T-cell (primary cell): ENCODE measurements around the gene MTG2. TPM values are rescaled to one million over a fixed set of nuclear protein-coding genes. Genes with fewer than 3 reads are reported as not detected.

Experiments used
- ATAC-seq, 4 experiments: fragments of 200-7000 bp in 3 of 4; fragments of 150-1000 bp in 1 of 4; cut with Tn5 transposase; replicated peaks in 1 of 4; 1 replicate in 3 of 4; 2 replicates in 1 of 4; pipeline ENCODE4 v1.10.0; 2021; ENCODE audit warnings: moderate library complexity in 3 of 4, mild to moderate bottlenecking in 2 of 4, moderate number of reproducible peaks in 1 of 4
- CTCF ChIA-PET, 2 donors: fragments of 300-600 bp; sonication (Branson Sonifier 250); formaldehyde crosslinking; loops; one replicate each; lab custom pipeline; 2022; ENCODE audit warnings: antibody characterized with exemption in 2 of 2; lab: Charles Lee
- POLR2A ChIA-PET, 2 donors: fragments of 300-600 bp; sonication (Branson Sonifier 250); formaldehyde crosslinking; loops; one replicate each; lab custom pipeline; 2022; ENCODE audit warnings: antibody characterized with exemption in 2 of 2; lab: Charles Lee
- DNase-seq, 35 experiments: peaks; one replicate each; pipeline versions ENCODE4 v3.0.0 to v3.0.0-alpha.2; 2013 to 2023
- H3K27ac ChIP-seq: one replicate; pipeline ENCODE4 v1.5.1; 2013; ENCODE audit warnings: low read length
- H3K27me3 ChIP-seq, 2 experiments: replicated peaks in 1 of 2; 1 replicate in 1 of 2; 2 replicates in 1 of 2; pipeline versions ENCODE4 v1.6.1 to v1.7.0; 2013; ENCODE audit warnings: low read length in 1 of 2, mixed read lengths in 1 of 2; ENCODE audit not compliant: control insufficient read depth in 2 of 2, insufficient read depth in 2 of 2; ENCODE audit errors: extremely low read depth in 1 of 2
- H3K36me3 ChIP-seq, 2 donors: 1 replicate in 1 of 2; 2 replicates in 1 of 2; pipeline versions ENCODE4 v1.6.1 to v1.7.0; 2013; ENCODE audit warnings: low read length in 1 of 2; ENCODE audit not compliant: control insufficient read depth in 2 of 2, insufficient read depth in 1 of 2; ENCODE audit errors: extremely low read depth in 1 of 2
- H3K4me1 ChIP-seq, 2 experiments: 1 replicate in 1 of 2; 2 replicates in 1 of 2; pipeline versions ENCODE4 v1.6.1 to v1.7.0; 2013; ENCODE audit warnings: low read length in 2 of 2, mixed read lengths in 1 of 2; ENCODE audit not compliant: insufficient read depth in 2 of 2, control insufficient read depth in 1 of 2; ENCODE audit errors: extremely low read depth in 1 of 2
- H3K4me3 ChIP-seq, 2 donors: 1 replicate in 1 of 2; 2 replicates in 1 of 2; pipeline versions ENCODE4 v1.5.1 to v1.7.0; 2013; ENCODE audit warnings: mild to moderate bottlenecking in 2 of 2, low read length in 1 of 2, moderate library complexity in 1 of 2; ENCODE audit not compliant: control insufficient read depth in 1 of 2; ENCODE audit errors: extremely low read depth in 1 of 2
- H3K9me3 ChIP-seq: 2 replicates; pipeline ENCODE4 v1.7.0; 2013
- H3K27ac Mint-ChIP-seq, 2 donors: one replicate each; pipeline ENCODE4 v1.8.0; 2020 to 2021; ENCODE audit warnings: mild to moderate bottlenecking in 2 of 2, mixed read lengths in 2 of 2
- H3K27me3 Mint-ChIP-seq, 2 donors: one replicate each; pipeline ENCODE4 v1.8.0; 2021 to 2022; ENCODE audit warnings: mixed read lengths in 2 of 2
- H3K36me3 Mint-ChIP-seq: one replicate; pipeline ENCODE4 v1.8.0; 2021; ENCODE audit warnings: mixed read lengths
- H3K4me1 Mint-ChIP-seq, 3 donors: one replicate each; pipeline ENCODE4 v1.8.0; 2020 to 2022; ENCODE audit warnings: mixed read lengths in 3 of 3, mild to moderate bottlenecking in 1 of 3
- H3K4me3 Mint-ChIP-seq, 3 donors: one replicate each; pipeline ENCODE4 v1.8.0; 2020 to 2022; ENCODE audit warnings: mild to moderate bottlenecking in 3 of 3, mixed read lengths in 3 of 3, moderate library complexity in 3 of 3
- H3K9me3 Mint-ChIP-seq, 3 donors: one replicate each; pipeline ENCODE4 v1.8.0; 2020 to 2022; ENCODE audit warnings: mixed read lengths in 3 of 3
- WGBS: methylation state at CpG from one replicate; pipeline ENCODE4 v1.1.5; 2013; ENCODE audit warnings: missing lambda C conversion rate; ENCODE audit not compliant: insufficient coverage; 5-methylcytosine and 5-hydroxymethylcytosine counted together
- total RNA-seq, 35 experiments: library from RNA in 6 of 35; stranded (reverse) in 6 of 35; fragments of 120-200 nt in 1 of 35; gene quantifications; one replicate each; pipeline versions ENCODE4 v1.2.1 to v1.2.4 and lab custom pipeline; 2013 to 2026

The MTG2 gene
- total RNA-seq, 5 donors from 2014 or later (not counting 1 experiment from before 2014, with no cell fraction given), result 21.1 to 51.9 (median 44.1) TPM

GRCh38 chr20:62226707-62227590, 44.1 kb downstream of the MTG2 start:
- Mint-ChIP-seq H3K27ac (peak overlapping the region in 1 of 2 donors; percentile 4), H3K9me3 (no peaks in the 10 kb centered on the region), H3K4me1 (no peaks in the 10 kb centered on the region), H3K27me3 (peaks cover 24 to 47% of the 10 kb centered on the region in 2 donors), H3K4me3 (no peak overlapping the region), H3K36me3 (no peaks in the 10 kb centered on the region)
- ATAC-seq (no peak), DNase-seq (no peak)
- Histone ChIP-seq H3K9me3 (no peaks in the 10 kb centered on the region), H3K27me3 (peaks cover 0 to 82% of the 10 kb centered on the region in 2 experiments), H3K4me1 (no peaks in the 10 kb centered on the region), H3K27ac (no peak overlapping the region), H3K4me3 (no peak overlapping the region), H3K36me3 (no peaks in the 10 kb centered on the region)
- POLR2A ChIA-PET, result no interaction called here
- 72% methylated on average over 22 of the region's 24 CpGs for WGBS
- CTCF ChIA-PET, result no interaction called here

- Histone ChIP-seq H3K4me3 (no peak overlapping the region), H3K36me3 (no peaks in the 10 kb centered on the region), H3K9me3 (no peaks in the 10 kb centered on the region), H3K27me3 (peaks cover 0 to 82% of the 10 kb centered on the region in 2 experiments), H3K27ac (no peak overlapping the region), H3K4me1 (no peaks in the 10 kb centered on the region)
- Mint-ChIP-seq H3K9me3 (no peaks in the 10 kb centered on the region), H3K4me3 (no peak overlapping the region), H3K27me3 (peaks cover 27 to 44% of the 10 kb centered on the region in 2 donors), H3K36me3 (no peaks in the 10 kb centered on the region), H3K4me1 (no peaks in the 10 kb centered on the region), H3K27ac (no peak overlapping the region)
- no peak for ATAC-seq
- no peak for DNase-seq
- ChIA-PET CTCF (no interaction called here), POLR2A (no interaction called here)
- whole genome bisulfite sequencing, result 62% methylated on average over 8 of the region's 10 CpGs
Observed at GRCh38 chr20:62227591-62227976, 44.8 kb downstream of the MTG2 start.

- peaks cover 0 to 82% of the 10 kb centered on the region in 2 experiments for H3K27me3 ChIP-seq
- no peaks in the 10 kb centered on the region for H3K4me1 ChIP-seq
- Mint-ChIP-seq H3K36me3 (no peaks in the 10 kb centered on the region), H3K4me3 (no peak overlapping the region), H3K9me3 (no peaks in the 10 kb centered on the region), H3K27me3 (peaks cover 22 to 37% of the 10 kb centered on the region in 2 donors), H3K27ac (no peak overlapping the region), H3K4me1 (no peaks in the 10 kb centered on the region)
- no peak overlapping the region for H3K4me3 ChIP-seq
- H3K36me3 ChIP-seq, result no peaks in the 10 kb centered on the region
- no peak overlapping the region for H3K27ac ChIP-seq
- WGBS, result 51% methylated on average over 25 of the region's 37 CpGs
- ATAC-seq (peak in 1 of 4 experiments; percentile 22), DNase-seq (no peak)
- POLR2A ChIA-PET, result no interaction called here
- CTCF ChIA-PET, result no interaction called here
- no peaks in the 10 kb centered on the region for H3K9me3 ChIP-seq
Observed at GRCh38 chr20:62227977-62228958, 45.4 kb downstream of the MTG2 start.

- WGBS, result 67% methylated on average over 7 of the region's 7 CpGs
- no peak overlapping the region for H3K27ac Mint-ChIP-seq
- ChIA-PET POLR2A (no interaction called here), CTCF (no interaction called here)
- no peaks in the 10 kb centered on the region for H3K9me3 Mint-ChIP-seq
- no peak overlapping the region for H3K4me3 Mint-ChIP-seq
- DNase-seq, result no peak
- no peak for ATAC-seq
- H3K9me3 ChIP-seq, result no peaks in the 10 kb centered on the region
- H3K4me1 Mint-ChIP-seq, result no peaks in the 10 kb centered on the region
- no peak overlapping the region for H3K4me3 ChIP-seq
- H3K27me3 Mint-ChIP-seq, result peaks cover 22 to 35% of the 10 kb centered on the region in 2 donors
- H3K4me1 ChIP-seq, result no peaks in the 10 kb centered on the region
- no peaks in the 10 kb centered on the region for H3K36me3 Mint-ChIP-seq
- H3K36me3 ChIP-seq, result no peaks in the 10 kb centered on the region
- peaks cover 0 to 82% of the 10 kb centered on the region in 2 experiments for H3K27me3 ChIP-seq
- no peak overlapping the region for H3K27ac ChIP-seq
Observed at GRCh38 chr20:62228982-62229545, 46.2 kb downstream of the MTG2 start.

- Mint-ChIP-seq H3K27ac (no peak overlapping the region), H3K4me3 (no peak overlapping the region), H3K4me1 (no peaks in the 10 kb centered on the region), H3K9me3 (no peaks in the 10 kb centered on the region), H3K36me3 (no peaks in the 10 kb centered on the region), H3K27me3 (peaks cover 16 to 30% of the 10 kb centered on the region in 2 donors)
- no peaks in the 10 kb centered on the region for H3K36me3 ChIP-seq
- no peak overlapping the region for H3K27ac ChIP-seq
- no peak for DNase-seq
- no peak for ATAC-seq
- H3K4me3 ChIP-seq, result no peak overlapping the region
- 44% methylated on average over 4 of the region's 4 CpGs for WGBS
- POLR2A ChIA-PET, result no interaction called here
- peaks cover 0 to 82% of the 10 kb centered on the region in 2 experiments for H3K27me3 ChIP-seq
- H3K4me1 ChIP-seq, result no peaks in the 10 kb centered on the region
- no peaks in the 10 kb centered on the region for H3K9me3 ChIP-seq
- CTCF ChIA-PET, result no interaction called here
Observed at GRCh38 chr20:62229667-62230066, 46.8 kb downstream of the MTG2 start.

GRCh38 chr20:62230276-62230675, 47.4 kb downstream of the MTG2 start:
- Histone ChIP-seq H3K27ac (no peak overlapping the region), H3K27me3 (peaks cover 0 to 80% of the 10 kb centered on the region in 2 experiments), H3K36me3 (no peaks in the 10 kb centered on the region), H3K9me3 (no peaks in the 10 kb centered on the region), H3K4me1 (no peaks in the 10 kb centered on the region), H3K4me3 (no peak overlapping the region)
- DNase-seq (no peak), ATAC-seq (no peak)
- WGBS, result 98% methylated on average over 2 of the region's 2 CpGs
- H3K4me1 Mint-ChIP-seq, result no peaks in the 10 kb centered on the region
- H3K27ac Mint-ChIP-seq, result no peak overlapping the region
- ChIA-PET POLR2A (no interaction called here), CTCF (no interaction called here)
- no peaks in the 10 kb centered on the region for H3K36me3 Mint-ChIP-seq
- no peaks in the 10 kb centered on the region for H3K9me3 Mint-ChIP-seq
- no peak overlapping the region for H3K4me3 Mint-ChIP-seq
- H3K27me3 Mint-ChIP-seq, result peaks cover 11 to 24% of the 10 kb centered on the region in 2 donors
